ENCODE data around the gene USP53.
A peak's percentile ranks its signal among the peaks of the same experiment; 100 is the strongest.

Gene USP53

GRCh38 chr4:119314356-119314755 lies 101.8 kb downstream of the USP53 start:
- peak; percentile 14 for DNase-seq
- H3K4me1 ChIP-seq = no peaks in the 10 kb centered on the region
- H3K4me3 ChIP-seq (ENCODE audit: low read depth, low read length) = no peak overlapping the region
- peaks cover 32% of the 10 kb centered on the region for H3K27me3 ChIP-seq
- TF ChIP-seq, protein P1, sequence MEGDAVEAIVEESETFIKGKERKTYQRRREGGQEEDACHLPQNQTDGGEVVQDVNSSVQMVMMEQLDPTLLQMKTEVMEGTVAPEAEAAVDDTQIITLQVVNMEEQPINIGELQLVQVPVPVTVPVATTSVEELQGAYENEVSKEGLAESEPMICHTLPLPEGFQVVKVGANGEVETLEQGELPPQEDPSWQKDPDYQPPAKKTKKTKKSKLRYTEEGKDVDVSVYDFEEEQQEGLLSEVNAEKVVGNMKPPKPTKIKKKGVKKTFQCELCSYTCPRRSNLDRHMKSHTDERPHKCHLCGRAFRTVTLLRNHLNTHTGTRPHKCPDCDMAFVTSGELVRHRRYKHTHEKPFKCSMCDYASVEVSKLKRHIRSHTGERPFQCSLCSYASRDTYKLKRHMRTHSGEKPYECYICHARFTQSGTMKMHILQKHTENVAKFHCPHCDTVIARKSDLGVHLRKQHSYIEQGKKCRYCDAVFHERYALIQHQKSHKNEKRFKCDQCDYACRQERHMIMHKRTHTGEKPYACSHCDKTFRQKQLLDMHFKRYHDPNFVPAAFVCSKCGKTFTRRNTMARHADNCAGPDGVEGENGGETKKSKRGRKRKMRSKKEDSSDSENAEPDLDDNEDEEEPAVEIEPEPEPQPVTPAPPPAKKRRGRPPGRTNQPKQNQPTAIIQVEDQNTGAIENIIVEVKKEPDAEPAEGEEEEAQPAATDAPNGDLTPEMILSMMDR (IDR thresholded peaks at IDR 0.05; ENCODE audit: low read depth, low read length) = peak; percentile 60
- H3K9me3 ChIP-seq = no peaks in the 10 kb centered on the region
- no peaks in the 10 kb centered on the region for H3K36me3 ChIP-seq

- Histone ChIP-seq H3K36me3 (no peaks in the 10 kb centered on the region), H3K9me3 (no peaks in the 10 kb centered on the region), H3K4me1 (no peaks in the 10 kb centered on the region), H3K27me3 (peaks cover 36% of the 10 kb centered on the region), H3K4me3 (ENCODE audit: low read depth, low read length) (no peak overlapping the region)
- no peak for DNase-seq
- TF ChIP-seq, protein P1 (IDR thresholded peaks at IDR 0.05; ENCODE audit: low read depth, low read length) = no peak
These were observed 102.5 kb downstream of the USP53 start for GRCh38 chr4:119315036-119315435.

DNA sequence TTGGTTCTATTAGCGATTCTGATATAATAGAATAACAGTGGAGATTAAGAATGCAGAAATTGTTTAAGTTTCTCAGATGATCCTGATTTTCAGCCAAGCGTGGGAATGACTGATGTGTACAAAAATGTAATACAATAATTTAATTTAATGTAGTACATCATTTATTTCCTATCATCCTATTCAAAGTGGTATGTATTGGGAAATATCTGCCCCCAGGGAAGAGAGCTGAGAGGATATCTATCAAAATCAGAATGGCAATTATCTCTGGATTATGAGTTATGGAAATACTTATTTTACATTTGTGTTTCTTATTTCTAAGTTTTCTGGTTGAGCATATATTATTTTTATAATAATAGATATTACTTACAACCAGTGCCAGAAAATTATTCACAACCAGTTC lies 105.5 kb downstream of the USP53 start:
- TF ChIP-seq, protein P1 (IDR thresholded peaks at IDR 0.05; ENCODE audit: low read depth, low read length) = no peak
- peaks cover 59% of the 10 kb centered on the region for H3K27me3 ChIP-seq

GRCh38 chr4:119321921-119322687 lies 109.6 kb downstream of the USP53 start, which contains the start of gene FABP2:
Gene FABP2 (minus strand): TSS chr4:119322138. CDS start chr4:119322102, 36 bp downstream.
- TF ChIP-seq, protein P1 (IDR thresholded peaks at IDR 0.05; ENCODE audit: low read depth, low read length) = no peak
- no peaks in the 10 kb centered on the region for H3K4me1 ChIP-seq
- H3K4me3 ChIP-seq (ENCODE audit: low read depth, low read length) = no peak within 1 kb of the TSS
- H3K27me3 ChIP-seq = peaks cover 33% of the 10 kb centered on the region
- H3K36me3 ChIP-seq = no peaks in the 10 kb centered on the region
- no peaks in the 10 kb centered on the region for H3K9me3 ChIP-seq
- DNase-seq = no peak

More for the DNA sequence above, 105.5 kb downstream of the USP53 start:
- DNase-seq = no peak
- no peaks in the 10 kb centered on the region for H3K4me1 ChIP-seq
- H3K36me3 ChIP-seq = no peaks in the 10 kb centered on the region
- H3K4me3 ChIP-seq (ENCODE audit: low read depth, low read length) = no peak overlapping the region
- no peaks in the 10 kb centered on the region for H3K9me3 ChIP-seq

DNA sequence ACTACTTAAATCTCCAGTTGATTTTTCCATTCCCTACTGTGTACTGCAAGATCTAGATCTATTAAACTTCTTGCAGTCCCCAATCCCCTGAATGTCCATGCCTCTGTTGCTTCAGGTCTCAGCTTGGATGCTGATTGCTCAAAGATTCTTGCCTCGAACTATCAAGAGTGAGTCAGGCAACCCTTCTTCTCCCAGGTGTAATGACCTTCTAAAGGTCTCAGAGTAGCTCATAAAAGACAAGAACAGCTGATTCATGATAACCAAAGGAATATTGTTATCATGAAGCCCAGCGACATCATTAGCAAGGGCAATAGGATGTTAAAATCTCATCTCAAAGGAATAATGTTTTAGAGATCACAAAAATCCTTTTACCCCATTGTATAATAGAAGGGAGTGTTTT lies 116.2 kb downstream of the USP53 start:
- no peaks in the 10 kb centered on the region for H3K4me1 ChIP-seq
- no peaks in the 10 kb centered on the region for H3K9me3 ChIP-seq
- H3K36me3 ChIP-seq = no peaks in the 10 kb centered on the region
- TF ChIP-seq, protein P1 (IDR thresholded peaks at IDR 0.05; ENCODE audit: low read depth, low read length) = no peak
- H3K27me3 ChIP-seq = peaks cover 12% of the 10 kb centered on the region; the same call in 1 of the 2 replicates
- no peak overlapping the region for H3K4me3 ChIP-seq (ENCODE audit: low read depth, low read length)
- DNase-seq = no peak

All from BE2C (cell line).